GM12878 (cell line): ENCODE measurements around the gene GRK2. TPM values are rescaled to one million over a fixed set of nuclear protein-coding genes. Genes with fewer than 3 reads are reported as not detected.

Experiments used
- BHLHE40 ChIP-seq, 2 experiments: fragments of 450-650 bp in 1 of 2; IDR thresholded peaks; 2 replicates each; pipeline ENCODE4 v1.6.1; 2011 to 2017; ENCODE audit warnings: low read depth in 2 of 2, borderline replicate concordance in 1 of 2, improper control_type of control experiment in 1 of 2, low read length in 1 of 2, mild to moderate bottlenecking in 1 of 2
- CBX3 ChIP-seq: fragments of 200-600 bp; sonication (generic); IDR thresholded peaks from 2 replicates; pipeline ENCODE4 v1.6.1; 2016; ENCODE audit warnings: low read depth, borderline replicate concordance
- EED ChIP-seq: sonication (generic); IDR thresholded peaks from 2 replicates; pipeline ENCODE4 v1.6.1; 2016; ENCODE audit warnings: antibody characterized with exemption, low read depth
- EGR1 ChIP-seq, 2 experiments: IDR thresholded peaks; 1 replicate in 1 of 2; 2 replicates in 1 of 2; pipeline ENCODE4 v1.6.1; 2011 to 2012; ENCODE audit warnings: low read depth in 2 of 2, low read length in 2 of 2, borderline replicate concordance in 1 of 2, mild to moderate bottlenecking in 1 of 2, moderate library complexity in 1 of 2
- ESRRA ChIP-seq: IDR thresholded peaks from 2 replicates; pipeline ENCODE4 v1.6.1; 2012; ENCODE audit warnings: mild to moderate bottlenecking, low read length, improper control_type of control experiment
- ETV6 ChIP-seq, 2 experiments: fragments of 450-650 bp in 1 of 2; IDR thresholded peaks in 1 of 2; conservative IDR thresholded peaks in 1 of 2; 2 replicates each; pipeline ENCODE4 v1.6.1; 2014; ENCODE audit warnings: antibody characterized with exemption in 1 of 2, borderline replicate concordance in 1 of 2, low read depth in 1 of 2, mild to moderate bottlenecking in 1 of 2, moderate library complexity in 1 of 2
- EZH2 ChIP-seq: IDR thresholded peaks from 2 replicates; pipeline ENCODE4 v1.6.1; 2012; ENCODE audit warnings: low read depth, mild to moderate bottlenecking, control low read depth, inconsistent platforms, low read length, borderline replicate concordance; ENCODE audit not compliant: control insufficient read depth
- HDAC6 ChIP-seq: fragments of 200-600 bp; sonication (generic); IDR thresholded peaks from one replicate; pipeline ENCODE4 v1.8.0; 2017; ENCODE audit warnings: antibody characterized with exemption; ENCODE audit not compliant: unreplicated experiment
- MAX ChIP-seq: IDR thresholded peaks from 2 replicates; pipeline ENCODE4 v1.6.1; 2012; ENCODE audit warnings: low read depth, low read length, improper control_type of control experiment
- MXI1 ChIP-seq: fragments of 150-350 bp; IDR thresholded peaks from 2 replicates; pipeline ENCODE4 v1.6.1; 2011; ENCODE audit warnings: low read depth, mild to moderate bottlenecking, inconsistent platforms, low read length, improper control_type of control experiment
- POLR2AphosphoS5 ChIP-seq: IDR thresholded peaks from 2 replicates; pipeline ENCODE4 v1.6.1; 2011; ENCODE audit warnings: mild to moderate bottlenecking, low read length, inconsistent platforms
- RB1 ChIP-seq: fragments of 450-650 bp; formaldehyde crosslinking; IDR thresholded peaks from 2 replicates; pipeline ENCODE4 v1.6.1; 2017; ENCODE audit warnings: mild to moderate bottlenecking, borderline replicate concordance
- RELB ChIP-seq: fragments of 450-650 bp; IDR thresholded peaks from 2 replicates; pipeline ENCODE4 v1.6.1; 2017; ENCODE audit warnings: low read depth, mild to moderate bottlenecking, moderate library complexity
- REST ChIP-seq: IDR thresholded peaks from 2 replicates; pipeline ENCODE4 v1.6.1; 2012; ENCODE audit warnings: mild to moderate bottlenecking, low read depth, low read length
- RUNX3 ChIP-seq: IDR thresholded peaks from 2 replicates; pipeline ENCODE4 v1.6.1; 2012; ENCODE audit warnings: low read length, inconsistent platforms
- SMC3 ChIP-seq: IDR thresholded peaks from 2 replicates; pipeline ENCODE4 v1.6.1; 2011; ENCODE audit warnings: low read length, improper control_type of control experiment, borderline replicate concordance
- SREBF1 ChIP-seq: IDR thresholded peaks from 2 replicates; pipeline ENCODE4 v1.6.1; 2012; ENCODE audit warnings: mild to moderate bottlenecking, low read length
- TBL1XR1 ChIP-seq: IDR thresholded peaks from 2 replicates; pipeline ENCODE4 v1.6.1; 2012; ENCODE audit warnings: low read depth, low read length, improper control_type of control experiment
- ZNF592 ChIP-seq: fragments of 450-650 bp; IDR thresholded peaks from 2 replicates; pipeline ENCODE4 v1.6.1; 2017; ENCODE audit warnings: mild to moderate bottlenecking, moderate library complexity
- polyA plus RNA-seq, 11 experiments: library from polyadenylated mRNA; depleted of rRNA in 4 of 11; unstranded in 6 of 11; stranded (reverse) in 5 of 11; fragments of >200 nt; fragmentation: Nextera tagmentation in 4 of 11; fragmentation: Illumina TruSeq in 1 of 11; extraction: Ambion mirVana in 4 of 11; extraction: Trizol in 1 of 11; gene quantifications; 1 replicate in 1 of 11; 2 replicates in 10 of 11; pipeline versions ENCODE4 v1.2.1 to v1.2.3, GENCODE V29; 2011 to 2016; ENCODE audit warnings: inconsistent platforms in 2 of 11, missing spikeins in 2 of 11, low read depth in 1 of 11
- total RNA-seq, 4 experiments: library from RNA; depleted of rRNA in 3 of 4; stranded (reverse); fragments of >200 nt in 3 of 4; fragmentation: Illumina TruSeq in 1 of 4; extraction: Trizol in 1 of 4; gene quantifications; 2 replicates each; pipeline versions ENCODE4 v1.2.1 to v1.2.3, GENCODE V29; 2013 to 2021

The GRK2 gene
- total and polyA plus RNA-seq, 10 of the 15 experiments (the other 5 are each of a cell fraction or from before 2014, with no cell fraction given): 1.0 to 160 (median 66.1) TPM

GRCh38 chr11:67240576-67241389 is 25.5 kb upstream of the GRK2 start (continued):
- no peak for TF ChIP-seq ZNF592
- TF ChIP-seq SMC3: peak; percentile 12; the same call in 1 of the 2 replicates
- peak; percentile 53; the same call in 1 of the 2 replicates for TF ChIP-seq RUNX3
- no peak for TF ChIP-seq RB1
- peak; percentile 38 for TF ChIP-seq HDAC6
- peak; percentile 88 for TF ChIP-seq MAX
- no peak for TF ChIP-seq CBX3
- no peak for TF ChIP-seq ESRRA
- peak; percentile 25; the same call in 1 of the 2 replicates for TF ChIP-seq EED
- TF ChIP-seq ETV6 (conservative IDR thresholded peaks at IDR 0.05 in 1 of 2, IDR thresholded peaks at IDR 0.05 in 1 of 2; ENCODE audit: borderline replicate concordance in 1 of 2, low read depth in 1 of 2): peak in 1 of 2 experiments; percentile 29; a peak in 1 of 4 replicates
- TF ChIP-seq BHLHE40 (IDR thresholded peaks at IDR 0.05; ENCODE audit: borderline replicate concordance in 1 of 2, low read depth in 2 of 2, low read length in 1 of 2): peak; percentile 36 to 38; a peak in 1 of 4 replicates
- TF ChIP-seq MXI1: peak; percentile 97
- peak; percentile 78 for TF ChIP-seq POLR2AphosphoS5
- TF ChIP-seq REST: peak; percentile 53; the same call in 1 of the 2 replicates
- TF ChIP-seq SREBF1: no peak
- peak in 1 of 2 experiments; percentile 23; a peak in 1 of 3 replicates for TF ChIP-seq EGR1 (IDR thresholded peaks at IDR 0.05; ENCODE audit: borderline replicate concordance in 1 of 2, low read depth in 2 of 2, low read length in 2 of 2)
- TF ChIP-seq EZH2: no peak
- peak; percentile 94 for TF ChIP-seq RELB
- 0 out of 2 replicates have a peak, but pooled peaks have one; percentile 15 for TF ChIP-seq TBL1XR1
